GM18499 (cell line): ENCODE data around the gene PPP1R13B.

ENCODE experiments used
- ATAC-seq: cut with Tn5 transposase; IDR thresholded peaks from one replicate; pipeline ENCODE4 v1.9.1; 2021; ENCODE audit warnings: moderate number of reproducible peaks; ENCODE audit not compliant: insufficient read depth, unreplicated experiment

Gene PPP1R13B

GRCh38 chr14:103704708-103705107, 142.7 kb downstream of the PPP1R13B start:
- ATAC-seq = no peak

GRCh38 chr14:103703433-103704385, 143.7 kb downstream of the PPP1R13B start:
- ATAC-seq = no peak

- ATAC-seq = no peak
Measured at GRCh38 chr14:103702497-103703432, 144.6 kb downstream of the PPP1R13B start.

GRCh38 chr14:103702095-103702494, 145.3 kb downstream of the PPP1R13B start:
- no peak for ATAC-seq

- ATAC-seq = no peak
Measured at GRCh38 chr14:103700753-103701490, 146.5 kb downstream of the PPP1R13B start.

- no peak for ATAC-seq
Measured at GRCh38 chr14:103699901-103700752, 147.2 kb downstream of the PPP1R13B start.

GRCh38 chr14:103699261-103699661, 148.1 kb downstream of the PPP1R13B start:
- ATAC-seq = no peak

GRCh38 chr14:103698380-103699260, 148.8 kb downstream of the PPP1R13B start:
- no peak for ATAC-seq

- ATAC-seq = no peak
Measured at GRCh38 chr14:103697603-103698379, 149.6 kb downstream of the PPP1R13B start.

GRCh38 chr14:103697206-103697602, 150.2 kb downstream of the PPP1R13B start:
- no peak for ATAC-seq

GRCh38 chr14:103696466-103697071, 150.8 kb downstream of the PPP1R13B start:
- no peak for ATAC-seq

- no peak for ATAC-seq
Measured at GRCh38 chr14:103696070-103696402, 151.3 kb downstream of the PPP1R13B start.

GRCh38 chr14:103695296-103696069, 151.9 kb downstream of the PPP1R13B start:
- no peak for ATAC-seq

- no peak for ATAC-seq
Measured at GRCh38 chr14:103694572-103695026, 152.8 kb downstream of the PPP1R13B start.

GRCh38 chr14:103693515-103693914, 153.9 kb downstream of the PPP1R13B start:
- no peak for ATAC-seq

- no peak for ATAC-seq
Measured at GRCh38 chr14:103692871-103693270, 154.5 kb downstream of the PPP1R13B start.
